CD4-positive, alpha-beta T cell treated with Interleukin-17A for 1 hour (primary cell): ENCODE data around the gene KHSRP.

Experiments
- DNase-seq: peaks from one replicate; pipeline ENCODE4 v3.0.0-alpha.2; 2020

Gene KHSRP

GRCh38 chr19:6392221-6393073 lies 32.2 kb downstream of the KHSRP start:
- DNase-seq: no peak

GRCh38 chr19:6387372-6387771 lies 37.2 kb downstream of the KHSRP start:
- no peak for DNase-seq

GRCh38 chr19:6384381-6384780 lies 40.2 kb downstream of the KHSRP start:
- DNase-seq: no peak

- no peak for DNase-seq
Measured at GRCh38 chr19:6383188-6383587, 41.4 kb downstream of the KHSRP start.

GRCh38 chr19:6381030-6381750 lies 43.4 kb downstream of the KHSRP start:
- no peak for DNase-seq

- DNase-seq: no peak
Measured at GRCh38 chr19:6379744-6380143, 44.9 kb downstream of the KHSRP start.

- DNase-seq: no peak
Measured at GRCh38 chr19:6378486-6378885, 46.1 kb downstream of the KHSRP start.

GRCh38 chr19:6378041-6378440 lies 46.6 kb downstream of the KHSRP start:
- DNase-seq: no peak

- no peak for DNase-seq
Measured at GRCh38 chr19:6376512-6377190, 48.0 kb downstream of the KHSRP start.

GRCh38 chr19:6375411-6376010 lies 49.1 kb downstream of the KHSRP start, which contains the start of gene PSPN:
PSPN (minus strand) TSS chr19:6375933; CDS start chr19:6375849, 84 bp downstream.
- DNase-seq: no peak

GRCh38 chr19:6374711-6375410 lies 49.8 kb downstream of the KHSRP start:
- no peak for DNase-seq

- no peak for DNase-seq
Measured at GRCh38 chr19:6374161-6374709, 50.4 kb downstream of the KHSRP start.

- DNase-seq: no peak
Measured at GRCh38 chr19:6373813-6374108, 50.9 kb downstream of the KHSRP start.

- peak; percentile 98 for DNase-seq
Measured at GRCh38 chr19:6373096-6373812, 51.4 kb downstream of the KHSRP start.

GRCh38 chr19:6372594-6373095 lies 52.0 kb downstream of the KHSRP start, which contains the start of gene ALKBH7:
ALKBH7 (plus strand) TSS chr19:6372794; CDS start chr19:6372821, 27 bp downstream.
- peak; percentile 99 for DNase-seq

- DNase-seq: no peak
Measured at GRCh38 chr19:6364353-6364752, 60.3 kb downstream of the KHSRP start.
